GM12878 (cell line): ENCODE results near the gene RAB22A. TPM values are rescaled to one million over a fixed set of nuclear protein-coding genes. Genes with fewer than 3 reads are reported as not detected.

Experiments
- ATF7 ChIP-seq: fragments of 450-650 bp; IDR thresholded peaks from 2 replicates; pipeline ENCODE4 v1.6.1; 2016; ENCODE audit warnings: low read depth, mild to moderate bottlenecking
- BCL3 ChIP-seq: IDR thresholded peaks from 2 replicates; pipeline ENCODE4 v1.6.1; 2011; ENCODE audit warnings: borderline replicate concordance, low read depth, mild to moderate bottlenecking, moderate library complexity, low read length; ENCODE audit not compliant: insufficient read depth, poor library complexity, severe bottlenecking
- CBFB ChIP-seq: IDR thresholded peaks from 2 replicates; pipeline ENCODE4 v1.6.1; 2016; ENCODE audit warnings: antibody characterized with exemption, low read depth
- CBX5 ChIP-seq: sonication (generic); IDR thresholded peaks from 2 replicates; pipeline ENCODE4 v1.6.1; 2016; ENCODE audit warnings: low read depth, moderate library complexity, mild to moderate bottlenecking, inconsistent platforms
- CEBPB ChIP-seq, 2 experiments: fragments of 150-350 bp in 1 of 2; IDR thresholded peaks; 2 replicates each; pipeline ENCODE4 v1.6.1; 2012 to 2014; ENCODE audit warnings: low read depth in 2 of 2, low read length in 2 of 2, borderline replicate concordance in 1 of 2, inconsistent platforms in 1 of 2
- CREM ChIP-seq: IDR thresholded peaks from 2 replicates; pipeline ENCODE4 v1.6.1; 2014; ENCODE audit warnings: antibody characterized with exemption, low read depth
- EP300 ChIP-seq, 2 experiments: fragments of 150-350 bp in 1 of 2; IDR thresholded peaks; 2 replicates each; pipeline ENCODE4 v1.6.1; 2011 to 2012; ENCODE audit warnings: low read depth in 2 of 2, low read length in 2 of 2, borderline replicate concordance in 1 of 2, improper control_type of control experiment in 1 of 2, inconsistent platforms in 1 of 2; ENCODE audit not compliant: control insufficient read depth in 1 of 2
- ESRRA ChIP-seq: IDR thresholded peaks from 2 replicates; pipeline ENCODE4 v1.6.1; 2012; ENCODE audit warnings: mild to moderate bottlenecking, low read length, improper control_type of control experiment
- FOXM1 ChIP-seq: IDR thresholded peaks from 2 replicates; pipeline ENCODE4 v1.6.1; 2012; ENCODE audit warnings: low read depth, mild to moderate bottlenecking, inconsistent platforms, low read length, moderate library complexity
- HDAC2 ChIP-seq: fragments of 200-600 bp; sonication (generic); IDR thresholded peaks from 2 replicates; pipeline ENCODE4 v1.6.1; 2017
- IRF4 ChIP-seq: IDR thresholded peaks from 2 replicates; pipeline ENCODE4 v1.6.1; 2011; ENCODE audit warnings: low read depth, low read length
- JUNB ChIP-seq: IDR thresholded peaks from 2 replicates; pipeline ENCODE4 v1.6.1; 2016; ENCODE audit warnings: antibody characterized with exemption, mild to moderate bottlenecking
- MAX ChIP-seq: IDR thresholded peaks from 2 replicates; pipeline ENCODE4 v1.6.1; 2012; ENCODE audit warnings: low read depth, low read length, improper control_type of control experiment
- MLLT1 ChIP-seq: fragments of 450-650 bp; IDR thresholded peaks from 2 replicates; pipeline ENCODE4 v1.6.1; 2016; ENCODE audit warnings: mild to moderate bottlenecking
- NBN ChIP-seq: fragments of 450-650 bp; IDR thresholded peaks from 2 replicates; pipeline ENCODE4 v1.6.1; 2016
- PAX5 ChIP-seq: IDR thresholded peaks from 2 replicates; pipeline ENCODE4 v1.6.1; 2011; ENCODE audit warnings: low read depth, low read length, borderline replicate concordance
- PML ChIP-seq: IDR thresholded peaks from 2 replicates; pipeline ENCODE4 v1.6.1; 2012; ENCODE audit warnings: low read length, inconsistent platforms
- POLR2A ChIP-seq: IDR thresholded peaks from 2 replicates; pipeline ENCODE4 v1.6.1; 2011; ENCODE audit warnings: low read depth, mild to moderate bottlenecking, low read length
- RB1 ChIP-seq: fragments of 450-650 bp; formaldehyde crosslinking; IDR thresholded peaks from 2 replicates; pipeline ENCODE4 v1.6.1; 2017; ENCODE audit warnings: mild to moderate bottlenecking, borderline replicate concordance
- SMARCA5 ChIP-seq: fragments of 450-650 bp; IDR thresholded peaks from 2 replicates; pipeline ENCODE4 v1.6.1; 2017; ENCODE audit warnings: mild to moderate bottlenecking
- SMC3 ChIP-seq: IDR thresholded peaks from 2 replicates; pipeline ENCODE4 v1.6.1; 2011; ENCODE audit warnings: low read length, improper control_type of control experiment, borderline replicate concordance
- STAT1 ChIP-seq: fragments of 450-650 bp; conservative IDR thresholded peaks from 2 replicates; pipeline ENCODE4 v1.6.1; 2014; ENCODE audit warnings: antibody characterized with exemption, mild to moderate bottlenecking
- YBX1 ChIP-seq: fragments of 450-650 bp; IDR thresholded peaks from 2 replicates; pipeline ENCODE4 v1.6.1; 2016; ENCODE audit warnings: antibody characterized with exemption
- ZBTB40 ChIP-seq: fragments of 450-650 bp; IDR thresholded peaks from 2 replicates; pipeline ENCODE4 v1.6.1; 2016; ENCODE audit warnings: mild to moderate bottlenecking, moderate library complexity, borderline replicate concordance
- ZNF207 ChIP-seq: fragments of 450-650 bp; IDR thresholded peaks from 2 replicates; pipeline ENCODE4 v1.6.1; 2014; ENCODE audit warnings: antibody characterized with exemption, mild to moderate bottlenecking, borderline replicate concordance
- polyA plus RNA-seq, 11 experiments: library from polyadenylated mRNA; depleted of rRNA in 4 of 11; unstranded in 6 of 11; stranded (reverse) in 5 of 11; fragments of >200 nt; fragmentation: Nextera tagmentation in 4 of 11; fragmentation: Illumina TruSeq in 1 of 11; extraction: Ambion mirVana in 4 of 11; extraction: Trizol in 1 of 11; gene quantifications; 1 replicate in 1 of 11; 2 replicates in 10 of 11; pipeline versions ENCODE4 v1.2.1 to v1.2.3, GENCODE V29; 2011 to 2016; ENCODE audit warnings: inconsistent platforms in 2 of 11, missing spikeins in 2 of 11, low read depth in 1 of 11
- total RNA-seq, 4 experiments: library from RNA; depleted of rRNA in 3 of 4; stranded (reverse); fragments of >200 nt in 3 of 4; fragmentation: Illumina TruSeq in 1 of 4; extraction: Trizol in 1 of 4; gene quantifications; 2 replicates each; pipeline versions ENCODE4 v1.2.1 to v1.2.3, GENCODE V29; 2013 to 2021

The RAB22A gene
- total and polyA plus RNA-seq, 10 of the 15 experiments (the other 5 are each of a cell fraction or from before 2014, with no cell fraction given): 2.7 to 12.0 (median 10.0) TPM

GRCh38 chr20:58306421-58307261, 2.9 kb upstream of the RAB22A start (continued):
- 0 out of 2 replicates have a peak, but pooled peaks have one; percentile 42 for TF ChIP-seq MLLT1
- TF ChIP-seq ESRRA: no peak; the same call in 1 of the 2 replicates
- peak; percentile 61 for TF ChIP-seq CREM
- TF ChIP-seq IRF4: no peak
- no peak for TF ChIP-seq ZNF207
- no peak for TF ChIP-seq RB1
- TF ChIP-seq SMARCA5: no peak
- no peak for TF ChIP-seq MAX
- TF ChIP-seq YBX1: no peak
- TF ChIP-seq STAT1: no peak
- TF ChIP-seq ATF7: peak; percentile 98
- peak; percentile 58; the same call in 1 of the 2 replicates for TF ChIP-seq NBN
- TF ChIP-seq JUNB: peak; percentile 59
- no peak for TF ChIP-seq SMC3
- TF ChIP-seq EP300 (IDR thresholded peaks at IDR 0.05; ENCODE audit: borderline replicate concordance in 1 of 2, control insufficient read depth in 1 of 2, low read depth in 2 of 2, low read length in 2 of 2): peak in 1 of 2 experiments; percentile 26; a peak in 1 of 4 replicates
- TF ChIP-seq POLR2A: no peak
- TF ChIP-seq BCL3: peak; percentile 26
- TF ChIP-seq FOXM1: peak; percentile 37; the same call in 1 of the 2 replicates
- TF ChIP-seq PAX5: peak; percentile 89
- no peak for TF ChIP-seq CEBPB (IDR thresholded peaks at IDR 0.05; ENCODE audit: borderline replicate concordance in 1 of 2, low read depth in 2 of 2, low read length in 2 of 2)
- TF ChIP-seq CBFB: peak; percentile 77
- TF ChIP-seq ZBTB40: no peak
- no peak for TF ChIP-seq HDAC2
- peak; percentile 40; the same call in 1 of the 2 replicates for TF ChIP-seq PML
- TF ChIP-seq CBX5: 0 out of 2 replicates have a peak, but pooled peaks have one; percentile 20
